Gastrocnemius medialis (tissue), 4 donors: ENCODE measurements around the gene FSIP1. TPM values are rescaled to one million over a fixed set of nuclear protein-coding genes. Genes with fewer than 3 reads are reported as not detected.

Experiments used
- ATAC-seq, 2 donors: fragments of 150-250 bp; one replicate each; pipeline ENCODE4 v1.9.1; 2016
- DNase-seq, 2 donors: peaks; one replicate each; pipeline ENCODE4 v3.0.0-alpha.2; 2019
- H3K27ac ChIP-seq, 4 donors: fragments of 200-600 bp; sonication (generic); 1 replicate in 1 of 4; 2 replicates in 3 of 4; pipeline ENCODE4 v1.5.1; 2016 to 2018; ENCODE audit warnings: mild to moderate bottlenecking in 2 of 4, moderate library complexity in 1 of 4
- H3K27me3 ChIP-seq, 3 donors: fragments of 200-600 bp; sonication (generic) in 2 of 3; 1 replicate in 1 of 3; 2 replicates in 2 of 3; pipeline versions ENCODE4 v1.5.1 to v1.6.0; 2016 to 2019; ENCODE audit warnings: mild to moderate bottlenecking in 1 of 3, moderate library complexity in 1 of 3
- H3K36me3 ChIP-seq, 2 donors: fragments of 200-600 bp; sonication (generic) in 1 of 2; one replicate each; pipeline ENCODE4 v1.5.1; 2017 to 2018
- H3K4me1 ChIP-seq, 2 donors: fragments of 200-600 bp; sonication (generic) in 1 of 2; one replicate each; pipeline ENCODE4 v1.5.1; 2016 to 2017; ENCODE audit warnings: mild to moderate bottlenecking in 2 of 2
- H3K4me3 ChIP-seq, 4 donors: fragments of 200-600 bp; sonication (generic) in 3 of 4; 1 replicate in 1 of 4; 2 replicates in 3 of 4; pipeline ENCODE4 v1.5.1; 2016 to 2019; ENCODE audit warnings: mild to moderate bottlenecking in 2 of 4
- H3K9me3 ChIP-seq, 3 donors: fragments of 200-600 bp; sonication (generic) in 2 of 3; 1 replicate in 1 of 3; 2 replicates in 2 of 3; pipeline ENCODE4 v1.5.1; 2016 to 2019
- CTCF ChIP-seq, 5 experiments: fragments of 450-650 bp in 3 of 5; fragments of 200-600 bp in 2 of 5; sonication (generic) in 2 of 5; IDR thresholded peaks in 4 of 5; conservative IDR thresholded peaks in 1 of 5; 1 replicate in 4 of 5; 2 replicates in 1 of 5; pipeline ENCODE4 v1.5.1; 2016 to 2019; ENCODE audit warnings: antibody characterized with exemption in 5 of 5, mild to moderate bottlenecking in 3 of 5, moderate library complexity in 3 of 5
- POLR2A ChIP-seq, 2 donors: fragments of 450-650 bp; IDR thresholded peaks; one replicate each; pipeline ENCODE4 v1.6.1; 2017; ENCODE audit warnings: antibody characterized with exemption in 2 of 2, mild to moderate bottlenecking in 2 of 2, moderate library complexity in 2 of 2
- in situ Hi-C, 4 donors: fragments of 200-750 bp; cut with MboI; loops; one replicate each; pipeline versions ENCODE4 v1.15.0 to v1.8.0; 2017; ENCODE audit warnings: low sequenced_read_pairs in 4 of 4
- intact Hi-C: fragments of 100-400 bp; cut with DNase I; formaldehyde crosslinking; loops from one replicate; pipeline ENCODE4 v1.15.1; 2023; ENCODE audit warnings: low total_unique reads
- total RNA-seq, 4 donors: library from RNA; depleted of rRNA; stranded (reverse); fragments of >200 nt; gene quantifications; one replicate each; pipeline versions ENCODE4 v1.1.0 to v1.2.3, GENCODE V29; 2016

The FSIP1 gene
- total RNA-seq, 4 donors from 2014 or later: 0.11 to 23.9 (median 1.0) TPM; not detected in 1

GRCh38 chr15:39574427-39574826 lies 208.2 kb downstream of the FSIP1 start:
- intact Hi-C loops: no loop called here
- ATAC-seq: no peak
- in situ Hi-C loops: loop anchor here in 2 of 4 donors (10.0 kb wide), 2 partner anchors 410 to 760 kb away; no protein-coding TSS in a partner anchor

GRCh38 chr15:39573844-39574243 lies 208.8 kb downstream of the FSIP1 start:
- no peak for DNase-seq
- no peak for ATAC-seq
- no peak for TF ChIP-seq POLR2A (IDR thresholded peaks at IDR 0.05)
- TF ChIP-seq CTCF (IDR thresholded peaks at IDR 0.05 in 4 of 5, conservative IDR thresholded peaks at IDR 0.05 in 1 of 5): no peak
- Histone ChIP-seq H3K4me3 (no peak overlapping the region), H3K36me3 (no peaks in the 10 kb centered on the region), H3K27ac (no peak overlapping the region), H3K9me3 (no peaks in the 10 kb centered on the region), H3K4me1 (no peaks in the 10 kb centered on the region), H3K27me3 (peaks cover 0 to 6% (median 0%) of the 10 kb centered on the region in 3 donors)
- in situ Hi-C loops: loop anchor here in 2 of 4 donors (10.0 kb wide), 2 partner anchors 409 to 759 kb away; no protein-coding TSS in a partner anchor
- intact Hi-C loops: no loop called here

More at GRCh38 chr15:39574427-39574826, 208.2 kb downstream of the FSIP1 start:
- H3K4me3 ChIP-seq: no peak overlapping the region
- H3K4me1 ChIP-seq: no peaks in the 10 kb centered on the region
- H3K9me3 ChIP-seq: no peaks in the 10 kb centered on the region
- H3K36me3 ChIP-seq: no peaks in the 10 kb centered on the region
- H3K27ac ChIP-seq: no peak overlapping the region
- H3K27me3 ChIP-seq: peaks cover 0 to 6% (median 0%) of the 10 kb centered on the region in 3 donors
- no peak for TF ChIP-seq POLR2A (IDR thresholded peaks at IDR 0.05)
- no peak for TF ChIP-seq CTCF (IDR thresholded peaks at IDR 0.05 in 4 of 5, conservative IDR thresholded peaks at IDR 0.05 in 1 of 5)
- no peak for DNase-seq

- Histone ChIP-seq H3K27me3 (peaks cover 0 to 2% (median 0%) of the 10 kb centered on the region in 3 donors), H3K9me3 (no peaks in the 10 kb centered on the region), H3K36me3 (no peaks in the 10 kb centered on the region), H3K4me3 (no peak overlapping the region), H3K27ac (no peak overlapping the region), H3K4me1 (no peaks in the 10 kb centered on the region)
- no peak for TF ChIP-seq CTCF (IDR thresholded peaks at IDR 0.05 in 4 of 5, conservative IDR thresholded peaks at IDR 0.05 in 1 of 5)
- no peak for TF ChIP-seq POLR2A (IDR thresholded peaks at IDR 0.05)
- ATAC-seq: no peak
- intact Hi-C loops (no loop called here), in situ Hi-C loops (loop anchor here in 2 of 4 donors (10.0 kb wide), 2 partner anchors 408 to 758 kb away; no protein-coding TSS in a partner anchor)
- no peak for DNase-seq
These were observed 209.4 kb downstream of the FSIP1 start for GRCh38 chr15:39573287-39573686.

- Histone ChIP-seq H3K4me1 (no peaks in the 10 kb centered on the region), H3K27ac (no peak overlapping the region), H3K27me3 (no peaks in the 10 kb centered on the region), H3K9me3 (no peaks in the 10 kb centered on the region), H3K4me3 (no peak overlapping the region), H3K36me3 (no peaks in the 10 kb centered on the region)
- ATAC-seq (no peak), DNase-seq (no peak)
- in situ Hi-C loops: no loop called here
- intact Hi-C loops: no loop called here
- TF ChIP-seq CTCF (IDR thresholded peaks at IDR 0.05 in 4 of 5, conservative IDR thresholded peaks at IDR 0.05 in 1 of 5) (no peak), POLR2A (IDR thresholded peaks at IDR 0.05) (no peak)
These were observed 216.8 kb downstream of the FSIP1 start for GRCh38 chr15:39565851-39566250.
